ENCODE data around the gene DPH6.
"Not testable (repeated sequence)": the region's sequence is repeated elsewhere in the genome, so short reads cannot be mapped to it uniquely, and the experiment has no call there.

Gene DPH6

GRCh38 chr15:35431281-35431680 lies 114.7 kb downstream of the DPH6 start:
- DNase-seq: no peak

- DNase-seq: no peak
Observed at GRCh38 chr15:35430301-35430700, 115.7 kb downstream of the DPH6 start.

GRCh38 chr15:35427496-35427895 lies 118.5 kb downstream of the DPH6 start:
- DNase-seq: no peak

GRCh38 chr15:35427091-35427490 lies 118.9 kb downstream of the DPH6 start:
- DNase-seq: no peak

GRCh38 chr15:35410775-35411174 lies 135.2 kb downstream of the DPH6 start:
- no peak for DNase-seq

GRCh38 chr15:35399901-35400300 lies 146.1 kb downstream of the DPH6 start:
- DNase-seq: no peak

GRCh38 chr15:35397027-35397426 lies 148.9 kb downstream of the DPH6 start:
- no peak for DNase-seq

GRCh38 chr15:35394416-35394815 lies 151.5 kb downstream of the DPH6 start:
- DNase-seq: no peak

GRCh38 chr15:35393398-35393797 lies 152.6 kb downstream of the DPH6 start:
- DNase-seq: no peak

GRCh38 chr15:35391408-35391984 lies 154.5 kb downstream of the DPH6 start:
- DNase-seq: not testable (repeated sequence)

- DNase-seq: no peak
Observed at GRCh38 chr15:35383506-35383905, 162.5 kb downstream of the DPH6 start.

- no peak for DNase-seq
Observed at GRCh38 chr15:35381328-35381727, 164.6 kb downstream of the DPH6 start.

GRCh38 chr15:35379972-35380371 lies 166.0 kb downstream of the DPH6 start:
- DNase-seq: no peak

GRCh38 chr15:35378454-35378853 lies 167.5 kb downstream of the DPH6 start:
- not testable (repeated sequence) for DNase-seq

- DNase-seq: no peak
Observed at GRCh38 chr15:35376707-35377106, 169.3 kb downstream of the DPH6 start.

- DNase-seq: no peak
Observed at GRCh38 chr15:35374661-35375060, 171.3 kb downstream of the DPH6 start.

- no peak for DNase-seq
Observed at GRCh38 chr15:35362195-35362829, 183.7 kb downstream of the DPH6 start.

GRCh38 chr15:35358824-35359223 lies 187.1 kb downstream of the DPH6 start:
- no peak for DNase-seq

GRCh38 chr15:35351059-35351458 lies 194.9 kb downstream of the DPH6 start:
- no peak for DNase-seq

- DNase-seq: no peak
Observed at GRCh38 chr15:35349916-35350315, 196.0 kb downstream of the DPH6 start.

- no peak for DNase-seq
Observed at GRCh38 chr15:35330916-35331315, 215.0 kb downstream of the DPH6 start.

- no peak for DNase-seq
Observed at GRCh38 chr15:35330048-35330695, 215.8 kb downstream of the DPH6 start.

- DNase-seq: no peak
Observed at GRCh38 chr15:35329521-35329961, 216.4 kb downstream of the DPH6 start.

- DNase-seq: not testable (repeated sequence)
Observed at GRCh38 chr15:35328836-35329235, 217.1 kb downstream of the DPH6 start.
